ENCODE data around the gene PGBD2. TPM values are rescaled to one million over a fixed set of nuclear protein-coding genes. Genes with fewer than 3 reads are reported as not detected.

PGBD2 gene
- total and polyA plus RNA-seq, 2 of the 8 experiments (the other 6 are each of a cell fraction or from before 2014, with no cell fraction given) = 4.5 to 7.7 TPM

DNA sequence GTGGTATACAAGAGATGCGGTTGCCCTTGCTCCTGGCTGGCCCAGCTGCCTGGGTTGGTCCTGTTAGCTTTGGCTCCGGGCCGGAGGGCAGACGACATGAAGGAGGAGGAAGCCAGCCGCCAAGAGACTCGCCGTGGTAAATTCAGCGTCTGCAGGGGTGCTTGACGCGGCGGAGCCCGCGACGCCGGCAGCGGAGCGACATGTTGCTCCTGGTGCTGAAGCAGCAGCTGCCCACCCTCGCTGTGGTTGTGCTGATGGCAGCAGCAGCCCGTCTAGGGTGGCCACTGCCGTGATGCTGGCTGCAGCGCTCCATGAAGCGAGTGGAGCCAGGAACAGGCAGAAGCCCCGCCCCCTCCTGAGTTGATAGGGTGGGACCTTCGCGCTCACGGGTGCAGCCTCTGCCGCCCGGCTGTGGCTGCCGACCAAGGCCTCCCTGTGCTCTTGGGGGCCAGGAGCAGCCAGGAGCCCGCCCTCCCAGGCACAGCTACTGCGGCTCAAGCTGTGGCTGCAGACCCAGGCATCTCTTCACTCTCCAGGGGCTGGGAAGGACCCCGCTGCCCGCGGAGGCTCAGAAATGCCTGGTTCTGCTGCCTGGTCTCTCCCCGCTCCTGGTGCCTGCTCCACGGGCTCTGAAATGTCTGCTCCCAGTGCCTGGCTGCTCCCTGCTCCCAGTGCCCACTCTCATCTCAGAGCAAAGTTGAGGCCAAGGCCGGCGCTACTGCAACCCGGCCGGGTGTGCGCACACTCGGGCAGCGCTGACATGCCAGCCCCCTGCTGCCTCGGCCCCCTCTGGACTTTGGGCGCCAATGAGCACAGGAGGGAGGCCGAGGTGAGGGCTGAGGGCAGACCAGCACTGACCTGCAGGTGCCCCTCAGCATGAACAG lies 42.8 kb upstream of the PGBD2 start (continued):
- TF ChIP-seq POU5F1 (IDR thresholded peaks at IDR 0.05; ENCODE audit: low read depth, low read length) = no peak
- TF ChIP-seq, protein P1, sequence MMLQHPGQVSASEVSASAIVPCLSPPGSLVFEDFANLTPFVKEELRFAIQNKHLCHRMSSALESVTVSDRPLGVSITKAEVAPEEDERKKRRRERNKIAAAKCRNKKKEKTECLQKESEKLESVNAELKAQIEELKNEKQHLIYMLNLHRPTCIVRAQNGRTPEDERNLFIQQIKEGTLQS (IDR thresholded peaks at IDR 0.05; ENCODE audit: insufficient read depth, low read depth, low read length) = no peak
- TF ChIP-seq FOSL1 (IDR thresholded peaks at IDR 0.05; ENCODE audit: insufficient read depth, low read depth, low read length) = no peak
- no peak for TF ChIP-seq CTBP2 (IDR thresholded peaks at IDR 0.05; ENCODE audit: borderline replicate concordance, insufficient read depth, insufficient read length, low read length)
- no peak for TF ChIP-seq SP1 (IDR thresholded peaks at IDR 0.05; ENCODE audit: low read depth, low read length)
- TF ChIP-seq BRCA1 (IDR thresholded peaks at IDR 0.05; ENCODE audit: low read depth, low read length) = no peak
- peak; percentile 64; the same call in 1 of the 2 replicates for TF ChIP-seq TBP (IDR thresholded peaks at IDR 0.05; ENCODE audit: low read depth, low read length)
- peak; percentile 63; the same call in 1 of the 2 replicates for TF ChIP-seq TAF1 (IDR thresholded peaks at IDR 0.05; ENCODE audit: low read depth, low read length)
- no peak for TF ChIP-seq NRF1 (IDR thresholded peaks at IDR 0.05; ENCODE audit: low read depth, low read length)
- TF ChIP-seq MAFK (IDR thresholded peaks at IDR 0.05; ENCODE audit: low read depth, low read length) = no peak
- TF ChIP-seq TAF7 (optimal IDR thresholded peaks at IDR 0.05; ENCODE audit: borderline replicate concordance, low read depth, low read length) = no peak
- TF ChIP-seq KDM1A (IDR thresholded peaks at IDR 0.05; ENCODE audit: borderline replicate concordance, low read length) = no peak
- 0 out of 2 replicates have a peak, but pooled peaks have one; percentile 70 for TF ChIP-seq RBBP5 (IDR thresholded peaks at IDR 0.05; ENCODE audit: borderline replicate concordance, low read depth, low read length)
